ENCODE data around the gene GDI1. TPM values are rescaled to one million over a fixed set of nuclear protein-coding genes. Genes with fewer than 3 reads are reported as not detected.

GDI1 gene
- polyA plus RNA-seq, 1 of the 3 experiments (the other 2 are of a cell fraction), result 408 TPM

- Histone ChIP-seq H3K79me2 (ENCODE audit: insufficient read depth) (peaks cover 36% of the 10 kb centered on the region), H3K27me3 (ENCODE audit: insufficient read depth) (no peaks in the 10 kb centered on the region; the same call in 1 of the 2 replicates), H3K4me3 (ENCODE audit: low read depth in 2 of 2, low read length in 1 of 2) (peak overlapping the region; percentile 64 to 69), H3K4me1 (ENCODE audit: control insufficient read depth in 1 of 2, insufficient read depth in 2 of 2, low read depth in 1 of 2, low read length in 1 of 2) (peaks cover 0 to 16% of the 10 kb centered on the region in 2 experiments; a peak in 1 of 4 replicates), H3K27ac (ENCODE audit: low read depth in 2 of 2, low read length in 1 of 2) (peak overlapping the region in 1 of 2 experiments; percentile 43; a peak in 2 of 4 replicates), H3F3A (replicated peaks; ENCODE audit: insufficient read depth) (peaks cover 1% of the 10 kb centered on the region), H4K20me1 (ENCODE audit: insufficient read depth) (peaks cover 27% of the 10 kb centered on the region; the same call in 1 of the 2 replicates), H3K4me2 (peak overlapping the region; percentile 62), H3K9me3 (no peaks in the 10 kb centered on the region), H3K9me2 (no peaks in the 10 kb centered on the region), H3K9ac (peak overlapping the region; percentile 65; the same call in 1 of the 2 replicates), H3K36me3 (replicated peaks in 1 of 2; ENCODE audit: control insufficient read depth in 1 of 2, insufficient read depth in 2 of 2, low read length in 1 of 2) (peaks cover 0 to 25% of the 10 kb centered on the region in 2 experiments), H2AFZ (ENCODE audit: low read depth) (no peak overlapping the region)
- POLR2A ChIA-PET, result interaction anchor here (1.3 kb wide), 1 partner anchor 19 kb away, joined by 3 read pairs; no protein-coding TSS in a partner anchor
- WGBS (ENCODE audit: low lambda C conversion rate), result 33% methylated on average over 25 of the region's 28 CpGs
- DNase-seq, result no peak
- CTCF ChIA-PET, result interaction anchor here (1.7 kb wide), 1 partner anchor 40 kb away, joined by 7 read pairs; the partner anchor contains the start of gene RPL10
- no peak for TF ChIP-seq FOXJ3 (CRISPR knock-in tag; IDR thresholded peaks at IDR 0.05)
- TF ChIP-seq ELF1 (IDR thresholded peaks at IDR 0.05), result no peak
- no peak for TF ChIP-seq TCF12 (IDR thresholded peaks at IDR 0.05)
- TF ChIP-seq RXRA (IDR thresholded peaks at IDR 0.05; ENCODE audit: borderline replicate concordance, low read depth), result no peak
- TF ChIP-seq, protein P1, sequence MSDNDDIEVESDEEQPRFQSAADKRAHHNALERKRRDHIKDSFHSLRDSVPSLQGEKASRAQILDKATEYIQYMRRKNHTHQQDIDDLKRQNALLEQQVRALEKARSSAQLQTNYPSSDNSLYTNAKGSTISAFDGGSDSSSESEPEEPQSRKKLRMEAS (IDR thresholded peaks at IDR 0.05; ENCODE audit: low read depth), result no peak
- TF ChIP-seq, protein P2, sequence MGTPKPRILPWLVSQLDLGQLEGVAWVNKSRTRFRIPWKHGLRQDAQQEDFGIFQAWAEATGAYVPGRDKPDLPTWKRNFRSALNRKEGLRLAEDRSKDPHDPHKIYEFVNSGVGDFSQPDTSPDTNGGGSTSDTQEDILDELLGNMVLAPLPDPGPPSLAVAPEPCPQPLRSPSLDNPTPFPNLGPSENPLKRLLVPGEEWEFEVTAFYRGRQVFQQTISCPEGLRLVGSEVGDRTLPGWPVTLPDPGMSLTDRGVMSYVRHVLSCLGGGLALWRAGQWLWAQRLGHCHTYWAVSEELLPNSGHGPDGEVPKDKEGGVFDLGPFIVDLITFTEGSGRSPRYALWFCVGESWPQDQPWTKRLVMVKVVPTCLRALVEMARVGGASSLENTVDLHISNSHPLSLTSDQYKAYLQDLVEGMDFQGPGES (IDR thresholded peaks at IDR 0.05; ENCODE audit: low read depth, low read length), result no peak
- TF ChIP-seq MXI1 (IDR thresholded peaks at IDR 0.05; ENCODE audit: low read depth, low read length), result no peak
- no peak for TF ChIP-seq SIN3A (IDR thresholded peaks at IDR 0.05; ENCODE audit: borderline replicate concordance, low read depth, low read length)
- TF ChIP-seq, protein P3, sequence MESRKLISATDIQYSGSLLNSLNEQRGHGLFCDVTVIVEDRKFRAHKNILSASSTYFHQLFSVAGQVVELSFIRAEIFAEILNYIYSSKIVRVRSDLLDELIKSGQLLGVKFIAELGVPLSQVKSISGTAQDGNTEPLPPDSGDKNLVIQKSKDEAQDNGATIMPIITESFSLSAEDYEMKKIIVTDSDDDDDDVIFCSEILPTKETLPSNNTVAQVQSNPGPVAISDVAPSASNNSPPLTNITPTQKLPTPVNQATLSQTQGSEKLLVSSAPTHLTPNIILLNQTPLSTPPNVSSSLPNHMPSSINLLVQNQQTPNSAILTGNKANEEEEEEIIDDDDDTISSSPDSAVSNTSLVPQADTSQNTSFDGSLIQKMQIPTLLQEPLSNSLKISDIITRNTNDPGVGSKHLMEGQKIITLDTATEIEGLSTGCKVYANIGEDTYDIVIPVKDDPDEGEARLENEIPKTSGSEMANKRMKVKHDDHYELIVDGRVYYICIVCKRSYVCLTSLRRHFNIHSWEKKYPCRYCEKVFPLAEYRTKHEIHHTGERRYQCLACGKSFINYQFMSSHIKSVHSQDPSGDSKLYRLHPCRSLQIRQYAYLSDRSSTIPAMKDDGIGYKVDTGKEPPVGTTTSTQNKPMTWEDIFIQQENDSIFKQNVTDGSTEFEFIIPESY (IDR thresholded peaks at IDR 0.05; ENCODE audit: borderline replicate concordance, low read depth), result no peak
- no peak for TF ChIP-seq TAF1 (IDR thresholded peaks at IDR 0.05; ENCODE audit: borderline replicate concordance, low read depth, low read length)
- TF ChIP-seq NRF1 (IDR thresholded peaks at IDR 0.05; ENCODE audit: low read depth, low read length), result no peak
- TF ChIP-seq, protein P4, sequence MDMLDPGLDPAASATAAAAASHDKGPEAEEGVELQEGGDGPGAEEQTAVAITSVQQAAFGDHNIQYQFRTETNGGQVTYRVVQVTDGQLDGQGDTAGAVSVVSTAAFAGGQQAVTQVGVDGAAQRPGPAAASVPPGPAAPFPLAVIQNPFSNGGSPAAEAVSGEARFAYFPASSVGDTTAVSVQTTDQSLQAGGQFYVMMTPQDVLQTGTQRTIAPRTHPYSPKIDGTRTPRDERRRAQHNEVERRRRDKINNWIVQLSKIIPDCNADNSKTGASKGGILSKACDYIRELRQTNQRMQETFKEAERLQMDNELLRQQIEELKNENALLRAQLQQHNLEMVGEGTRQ (IDR thresholded peaks at IDR 0.05; ENCODE audit: borderline replicate concordance, low read depth, low read length), result no peak
- TF ChIP-seq FOXM1 (IDR thresholded peaks at IDR 0.05; ENCODE audit: low read depth), result no peak
- TF ChIP-seq TEAD4 (IDR thresholded peaks at IDR 0.05; ENCODE audit: borderline replicate concordance, insufficient read depth), result no peak
These were observed 1.3 kb downstream of the GDI1 start for GRCh38 chrX:154437971-154438893.
